Renal pelvis (tissue), 4 donors: ENCODE results near the gene VWA8. TPM values are rescaled to one million over a fixed set of nuclear protein-coding genes. Genes with fewer than 3 reads are reported as not detected.
"Not testable (repeated sequence)": the region's sequence is repeated elsewhere in the genome, so short reads cannot be mapped to it uniquely, and the experiment has no call there.

ENCODE experiments used
- DNase-seq: peaks from one replicate; pipeline ENCODE4 v3.0.0-alpha.2; 2013
- polyA plus RNA-seq, 3 donors: library from polyadenylated mRNA; unstranded; fragments of 120-200 nt; gene quantifications; one replicate each; pipeline ENCODE4 v1.2.1, GENCODE V29; 2013; ENCODE audit not compliant: insufficient read length in 3 of 3

The VWA8 gene
- polyA plus RNA-seq, 3 donors: 19.0 to 21.1 (median 19.0) TPM

DNA sequence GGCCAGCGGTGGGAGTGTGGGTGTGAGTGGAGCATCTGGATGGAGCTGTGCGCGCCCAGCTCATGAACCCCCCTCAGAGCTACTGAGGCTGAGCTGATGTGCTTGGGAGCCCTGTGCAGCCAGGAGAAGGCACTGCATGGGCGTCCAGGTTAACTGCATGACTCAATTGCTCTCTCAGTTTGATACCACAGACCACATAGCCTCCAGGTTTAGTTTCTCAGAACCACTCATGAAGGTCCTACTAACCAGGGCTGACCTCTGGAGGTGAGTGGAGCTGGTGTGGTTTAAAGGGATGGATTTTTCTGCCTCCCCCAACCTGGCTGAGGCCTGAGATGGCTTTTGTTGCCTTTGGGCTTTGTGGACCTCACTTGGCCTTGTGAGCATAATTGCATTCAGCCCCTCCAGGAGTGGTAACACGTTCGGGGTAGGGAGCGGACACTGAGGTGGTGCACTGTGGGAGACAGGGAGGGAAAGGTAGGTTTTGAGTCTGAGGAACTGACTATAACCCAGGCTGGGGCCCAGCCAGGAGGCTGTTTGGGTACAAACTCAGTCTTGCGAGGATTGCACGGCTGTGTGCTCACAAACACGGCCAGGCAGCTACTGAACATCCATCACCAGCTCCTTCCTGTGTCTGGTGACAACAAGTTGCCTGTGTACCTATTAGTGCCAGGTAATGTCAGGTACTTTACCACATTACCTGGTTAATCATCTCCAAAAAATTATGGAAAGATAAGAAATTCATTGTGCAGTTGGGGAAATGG lies 406.1 kb downstream of the VWA8 start:
- no peak for DNase-seq

- DNase-seq: no peak
Measured at GRCh38 chr13:41554180-41554579, 406.7 kb downstream of the VWA8 start.

DNA sequence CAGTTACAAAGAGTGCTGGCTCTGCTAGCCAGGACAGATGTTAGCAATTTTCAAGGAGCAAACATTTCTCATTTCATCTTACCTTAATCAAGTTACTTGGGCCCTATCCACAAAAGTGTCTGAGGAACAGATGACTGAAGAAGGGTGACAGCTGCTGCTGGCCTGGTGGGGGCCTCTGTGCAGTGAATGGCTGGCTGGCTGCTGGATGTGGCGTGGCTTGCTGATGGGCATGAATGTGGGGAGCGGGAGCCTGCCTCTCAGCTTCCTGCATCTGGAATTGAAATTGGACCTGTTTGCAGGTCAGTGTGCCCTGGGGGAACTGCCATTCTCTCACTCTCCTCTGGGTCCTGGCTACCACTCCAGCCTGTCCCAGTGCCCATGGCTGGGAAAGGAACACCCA lies 408.9 kb downstream of the VWA8 start:
- DNase-seq: no peak

GRCh38 chr13:41550276-41550675 lies 410.6 kb downstream of the VWA8 start:
- DNase-seq: no peak

DNA sequence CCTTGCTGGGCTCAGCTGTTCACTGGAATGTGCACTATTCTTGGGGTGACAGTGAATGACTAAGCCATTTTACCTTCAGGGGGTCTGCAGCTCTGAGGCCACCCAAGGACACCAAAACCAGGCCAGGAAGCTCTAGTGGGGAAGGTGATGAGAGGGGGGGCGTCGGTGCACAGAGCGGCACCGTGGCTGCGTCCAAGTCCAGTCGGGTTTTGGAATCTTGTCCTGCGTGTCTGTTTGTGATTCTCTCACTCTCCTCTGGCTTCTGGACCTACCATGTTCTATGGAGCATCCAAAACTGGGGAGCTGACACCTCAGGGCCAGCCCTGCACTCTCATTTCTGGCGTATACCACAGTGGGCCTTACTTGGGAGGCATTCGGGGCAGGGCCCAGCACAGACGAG lies 411.4 kb downstream of the VWA8 start:
- no peak for DNase-seq

DNA sequence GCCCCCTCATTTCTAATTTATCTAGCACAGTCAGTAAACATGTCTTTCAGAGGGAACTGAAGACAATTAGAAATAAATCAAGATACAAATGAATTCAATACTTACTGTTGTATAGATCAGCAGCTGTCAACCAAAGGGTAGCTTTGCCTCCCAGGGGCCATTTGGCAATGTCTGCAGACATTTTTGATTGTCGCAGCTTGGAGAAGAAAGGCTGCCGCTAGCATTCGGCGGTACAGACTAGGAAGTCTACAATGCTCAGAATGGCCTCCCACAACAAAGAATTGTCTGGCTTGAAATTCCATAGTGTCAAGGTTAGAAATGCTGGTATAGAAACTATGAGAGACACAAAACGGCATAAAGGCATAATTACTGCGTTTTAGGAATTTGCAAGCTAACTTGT lies 412.0 kb downstream of the VWA8 start:
- DNase-seq: no peak

DNA sequence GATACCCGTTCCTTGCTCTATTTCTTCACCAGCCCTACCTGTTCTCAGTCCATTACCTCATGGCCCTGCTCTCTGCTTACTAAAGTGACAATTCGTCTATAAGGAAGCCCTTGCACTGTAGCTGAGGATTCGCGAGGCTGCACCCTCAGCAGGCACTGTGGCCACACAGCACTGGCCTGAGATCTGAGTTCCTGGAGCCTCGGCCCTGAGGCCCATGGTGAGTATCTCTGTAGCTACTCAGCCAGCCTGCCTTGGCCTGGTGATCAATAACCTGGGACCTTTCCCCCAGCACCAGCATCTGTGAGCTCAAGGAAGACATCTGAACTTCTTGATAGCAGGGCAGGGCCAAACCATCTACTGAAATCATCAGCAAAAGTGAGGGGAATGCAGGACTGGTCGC lies 412.9 kb downstream of the VWA8 start:
- DNase-seq: no peak

DNA sequence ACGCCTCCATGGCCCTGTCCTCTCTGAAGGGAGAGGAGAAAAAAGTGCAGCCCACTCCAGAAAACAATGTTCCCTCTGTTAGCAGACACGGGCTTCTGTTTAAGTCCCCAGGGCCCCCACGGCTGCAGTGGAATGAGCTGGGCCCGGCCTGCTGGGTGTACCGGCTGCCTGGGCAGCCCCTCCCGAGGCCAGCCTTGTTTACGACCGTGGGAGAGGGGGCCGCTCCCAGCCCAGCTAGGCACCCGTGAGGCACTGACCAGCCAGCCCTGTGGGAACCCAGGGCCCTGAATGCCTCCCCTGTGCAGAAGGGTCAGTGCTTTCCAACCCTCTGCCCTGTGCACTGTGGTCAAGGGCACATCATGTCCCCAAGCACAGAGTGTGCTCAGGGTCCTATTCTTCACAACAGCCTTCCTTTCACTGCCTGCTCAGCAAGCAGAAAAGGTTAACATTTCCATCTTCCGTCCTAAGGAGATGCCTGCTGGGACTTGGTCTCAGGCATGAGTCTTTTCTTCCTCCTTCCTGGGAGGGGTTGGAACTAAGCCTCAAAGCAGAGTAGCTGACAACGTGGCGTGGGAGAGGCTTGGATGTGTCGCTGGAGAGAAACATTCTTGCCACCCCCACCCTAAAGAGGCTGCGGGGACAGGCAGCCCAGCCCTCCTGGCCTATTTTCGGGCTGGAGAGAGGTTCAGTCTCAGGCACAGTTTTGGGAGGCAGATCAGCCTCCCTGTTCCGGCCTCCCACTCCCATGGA lies 413.5 kb downstream of the VWA8 start:
- DNase-seq: no peak

DNA sequence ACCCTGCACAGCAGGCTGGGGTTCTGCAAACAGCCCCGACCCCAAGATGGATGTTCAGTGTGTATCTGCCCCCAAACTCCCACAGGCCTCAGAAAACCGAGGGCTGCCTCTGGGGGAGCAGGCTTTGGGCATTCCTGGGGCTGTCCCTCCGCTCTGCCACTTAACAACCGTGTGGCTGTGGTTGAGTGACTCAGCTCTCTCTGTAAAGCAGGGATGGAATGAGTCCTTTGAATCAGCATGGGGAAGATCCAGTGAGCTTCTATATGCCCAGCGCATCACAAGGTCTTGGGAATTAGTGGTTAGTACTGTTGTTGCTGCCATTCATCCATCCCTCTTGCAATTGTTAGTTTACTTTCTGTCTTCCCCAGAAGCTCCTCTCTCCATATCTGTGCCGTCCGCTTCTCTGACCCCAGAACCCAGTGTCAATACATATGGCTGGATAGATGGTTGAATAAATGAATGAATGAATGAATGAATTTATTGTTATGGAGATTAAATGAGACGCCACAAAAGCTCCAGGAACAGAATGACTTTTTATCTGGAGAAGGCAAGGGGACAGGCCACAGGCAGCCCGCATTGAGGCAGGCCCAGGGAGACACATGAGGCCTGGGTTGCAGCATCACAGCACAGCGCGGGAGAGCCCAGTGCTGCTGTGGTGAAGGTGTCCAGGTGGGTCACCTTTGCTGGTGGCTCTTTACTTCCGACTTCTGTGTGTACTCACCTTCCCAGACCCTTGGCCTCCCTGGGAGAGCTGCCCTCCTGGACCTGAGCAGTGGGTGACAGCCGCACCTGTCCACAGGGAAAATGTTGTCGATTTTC lies 414.3 kb downstream of the VWA8 start:
- no peak for DNase-seq

DNA sequence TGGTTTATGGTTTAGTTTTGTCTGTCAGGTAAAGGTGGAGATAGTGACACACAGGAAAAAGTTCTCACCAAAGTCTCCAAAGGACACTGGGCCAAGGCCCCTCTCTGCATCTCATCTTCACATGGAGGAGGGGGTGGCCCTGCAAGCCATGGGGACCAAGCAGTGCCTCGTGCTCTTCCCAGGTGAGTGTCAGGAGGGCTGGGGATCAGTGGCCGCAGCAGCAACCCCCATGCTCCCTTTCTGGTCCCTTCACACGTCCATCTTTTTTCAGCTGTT lies 415.5 kb downstream of the VWA8 start:
- no peak for DNase-seq

GRCh38 chr13:41543664-41544300 lies 417.1 kb downstream of the VWA8 start:
- no peak for DNase-seq

- DNase-seq: not testable (repeated sequence)
Measured at GRCh38 chr13:41542799-41543198, 418.1 kb downstream of the VWA8 start.

DNA sequence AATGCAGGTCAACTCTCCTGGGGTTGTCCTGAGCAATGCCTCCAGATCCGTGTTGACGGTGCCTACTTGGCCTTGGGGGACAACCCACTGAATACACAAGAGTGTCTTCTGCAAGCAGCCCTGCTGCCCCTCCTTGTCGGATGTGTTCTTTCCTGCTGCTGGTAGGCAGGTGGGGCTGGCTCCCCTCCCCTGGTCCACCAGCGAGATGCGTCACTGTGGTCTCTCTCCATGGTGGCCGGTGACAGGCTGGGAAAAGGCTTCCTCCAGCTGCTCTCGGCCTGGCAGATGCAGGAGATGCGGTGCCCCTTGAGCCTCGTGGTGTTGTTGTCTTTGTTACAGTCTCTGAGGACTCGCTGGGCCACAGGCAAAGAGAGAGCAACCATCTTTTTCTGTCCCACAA lies 418.6 kb downstream of the VWA8 start:
- DNase-seq: no peak

GRCh38 chr13:41541142-41541938 lies 419.6 kb downstream of the VWA8 start:
- DNase-seq: no peak

- DNase-seq: not testable (repeated sequence)
Measured at GRCh38 chr13:41540240-41540639, 420.7 kb downstream of the VWA8 start.

- DNase-seq: no peak
Measured at GRCh38 chr13:41533266-41534052, 427.4 kb downstream of the VWA8 start.

- DNase-seq: no peak
Measured at GRCh38 chr13:41528021-41528420, 432.9 kb downstream of the VWA8 start.

DNA sequence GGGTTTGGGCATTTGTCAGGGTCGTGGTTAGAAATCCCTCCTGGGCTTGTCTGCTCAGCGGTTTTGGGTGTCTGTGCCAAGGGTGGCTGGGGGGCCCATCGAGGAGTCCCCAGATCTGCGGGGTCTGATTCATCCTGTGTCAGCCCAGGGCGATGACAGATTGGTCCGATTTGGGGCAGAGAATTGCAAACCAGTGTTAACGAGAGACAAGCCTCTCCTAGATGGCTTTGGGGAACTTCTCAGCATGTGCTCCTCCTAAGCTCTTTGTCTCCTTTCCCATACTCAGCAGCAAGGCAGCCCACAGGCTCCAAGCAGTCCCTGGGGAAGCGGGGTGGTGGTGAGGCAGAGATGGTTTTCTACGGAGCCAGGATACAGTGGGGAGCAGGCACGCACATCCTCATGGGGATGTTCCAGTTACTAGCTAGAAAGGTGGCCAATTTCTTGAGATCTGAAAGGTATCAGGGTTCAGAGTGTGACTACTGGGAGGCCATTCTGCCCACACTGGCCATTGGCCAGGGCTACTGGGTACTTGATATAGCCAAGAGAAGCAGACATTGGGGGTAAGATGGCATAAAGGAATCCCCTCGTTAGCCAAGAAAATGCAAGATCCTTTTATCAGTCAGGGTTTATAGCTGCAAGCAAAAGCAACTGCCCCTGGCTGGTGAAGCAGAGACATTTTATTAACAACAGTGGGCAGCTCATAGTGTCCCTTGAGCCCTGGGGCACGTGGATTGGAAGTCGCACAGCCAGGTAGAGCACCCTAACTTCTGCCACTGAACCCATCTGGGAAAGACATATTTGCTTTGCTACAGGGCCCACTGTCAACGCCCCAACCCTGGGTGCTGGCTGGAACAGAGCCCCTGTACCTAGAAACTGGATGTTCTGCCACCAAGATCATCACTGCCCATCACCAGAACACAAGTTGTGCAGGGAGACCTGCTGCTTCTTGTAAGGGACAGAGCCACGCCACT lies 440.0 kb downstream of the VWA8 start:
- no peak for DNase-seq

- no peak for DNase-seq
Measured at GRCh38 chr13:41520016-41520659, 440.8 kb downstream of the VWA8 start.
